Measurements from ENCODE around the gene TTLL5.

Gene TTLL5

GRCh38 chr14:75697918-75698317 is 36.9 kb downstream of the TTLL5 start:
- no peak overlapping the region for H2BK15ac ChIP-seq (ENCODE audit: low read depth, poor library complexity, severe bottlenecking)
- H2AFZ ChIP-seq (ENCODE audit: low read depth, low read length): no peak overlapping the region
- no peak for DNase-seq
- no peak overlapping the region for H3K9ac ChIP-seq (ENCODE audit: low read length)
- H3K4me2 ChIP-seq (ENCODE audit: low read length, poor library complexity, severe bottlenecking): no peak overlapping the region
- no peak overlapping the region for H3K14ac ChIP-seq (ENCODE audit: low read length in 2 of 2)
- no peak overlapping the region for H4K8ac ChIP-seq (ENCODE audit: low read length)
- no peak overlapping the region for H2BK12ac ChIP-seq (ENCODE audit: low read length in 2 of 2)
- H3K4ac ChIP-seq (ENCODE audit: low read depth in 1 of 2, low read length in 2 of 2): no peak overlapping the region
- no peaks in the 10 kb centered on the region for H3K9me3 ChIP-seq (ENCODE audit: control insufficient read depth, low read length)
- no peak overlapping the region for H4K91ac ChIP-seq (ENCODE audit: low read length)
- H3K4me3 ChIP-seq (ENCODE audit: insufficient read depth in 1 of 2, low read depth in 1 of 2, low read length in 2 of 2): no peak overlapping the region
- peaks cover 12 to 56% of the 10 kb centered on the region in 2 experiments for H3K36me3 ChIP-seq (ENCODE audit: control insufficient read depth in 1 of 2, insufficient read depth in 2 of 2, low read depth in 1 of 2, low read length in 2 of 2)
- H3K79me1 ChIP-seq (replicated peaks; ENCODE audit: low read length, poor library complexity, severe bottlenecking): peaks cover 6% of the 10 kb centered on the region
- no peak overlapping the region for H2AK5ac ChIP-seq (ENCODE audit: low read length, severe bottlenecking)
- H3K18ac ChIP-seq (ENCODE audit: low read depth in 1 of 2, low read length in 2 of 2): no peak overlapping the region
- 100% methylated on average over 1 of the region's 2 CpGs for WGBS
- no peak overlapping the region for H3K23ac ChIP-seq (ENCODE audit: low read length in 2 of 2)
- H3K4me1 ChIP-seq (ENCODE audit: control insufficient read depth, insufficient read depth, low read depth, low read length): peaks cover 1% of the 10 kb centered on the region
- no peaks in the 10 kb centered on the region for H3K27me3 ChIP-seq (ENCODE audit: control insufficient read depth in 1 of 2, insufficient read depth in 1 of 2, low read length in 2 of 2)
- no peak overlapping the region for H2BK5ac ChIP-seq (ENCODE audit: low read depth, low read length, poor library complexity, severe bottlenecking)
- no peak overlapping the region for H3K27ac ChIP-seq (ENCODE audit: low read length, poor library complexity, severe bottlenecking)
- no peak overlapping the region for H2BK120ac ChIP-seq (ENCODE audit: low read depth, low read length)

GRCh38 chr14:75699331-75699730 is 38.3 kb downstream of the TTLL5 start:
- Histone ChIP-seq H3K4me3 (ENCODE audit: insufficient read depth in 1 of 2, low read depth in 1 of 2, low read length in 2 of 2) (no peak overlapping the region), H2BK120ac (ENCODE audit: low read depth, low read length) (no peak overlapping the region), H2BK5ac (ENCODE audit: low read depth, low read length, poor library complexity, severe bottlenecking) (no peak overlapping the region), H4K8ac (ENCODE audit: low read length) (no peak overlapping the region), H3K14ac (ENCODE audit: low read length in 2 of 2) (no peak overlapping the region), H2AK5ac (ENCODE audit: low read length, severe bottlenecking) (no peak overlapping the region), H3K9me3 (ENCODE audit: control insufficient read depth, low read length) (no peaks in the 10 kb centered on the region), H3K4me2 (ENCODE audit: low read length, poor library complexity, severe bottlenecking) (no peak overlapping the region), H4K91ac (ENCODE audit: low read length) (no peak overlapping the region), H3K36me3 (ENCODE audit: control insufficient read depth in 1 of 2, insufficient read depth in 2 of 2, low read depth in 1 of 2, low read length in 2 of 2) (peaks cover 9 to 44% of the 10 kb centered on the region in 2 experiments), H3K27me3 (ENCODE audit: control insufficient read depth in 1 of 2, insufficient read depth in 1 of 2, low read length in 2 of 2) (no peaks in the 10 kb centered on the region), H2BK12ac (ENCODE audit: low read length in 2 of 2) (no peak overlapping the region), H2AFZ (ENCODE audit: low read depth, low read length) (no peak overlapping the region), H3K27ac (ENCODE audit: low read length, poor library complexity, severe bottlenecking) (no peak overlapping the region), H3K23ac (ENCODE audit: low read length in 2 of 2) (no peak overlapping the region), H3K4me1 (ENCODE audit: control insufficient read depth, insufficient read depth, low read depth, low read length) (peaks cover 1% of the 10 kb centered on the region), H3K4ac (ENCODE audit: low read depth in 1 of 2, low read length in 2 of 2) (no peak overlapping the region), H2BK15ac (ENCODE audit: low read depth, poor library complexity, severe bottlenecking) (no peak overlapping the region), H3K18ac (ENCODE audit: low read depth in 1 of 2, low read length in 2 of 2) (no peak overlapping the region), H3K79me1 (replicated peaks; ENCODE audit: low read length, poor library complexity, severe bottlenecking) (peaks cover 5% of the 10 kb centered on the region), H3K9ac (ENCODE audit: low read length) (no peak overlapping the region)
- 95% methylated on average over 3 of the region's 3 CpGs for WGBS
- no peak for DNase-seq

GRCh38 chr14:75700295-75700694 is 39.2 kb downstream of the TTLL5 start:
- Histone ChIP-seq H3K27ac (ENCODE audit: low read length, poor library complexity, severe bottlenecking) (no peak overlapping the region), H3K4me2 (ENCODE audit: low read length, poor library complexity, severe bottlenecking) (no peak overlapping the region), H2BK12ac (ENCODE audit: low read length in 2 of 2) (no peak overlapping the region), H2AFZ (ENCODE audit: low read depth, low read length) (no peak overlapping the region), H3K4ac (ENCODE audit: low read depth in 1 of 2, low read length in 2 of 2) (no peak overlapping the region), H3K9ac (ENCODE audit: low read length) (no peak overlapping the region), H4K91ac (ENCODE audit: low read length) (no peak overlapping the region), H2BK120ac (ENCODE audit: low read depth, low read length) (no peak overlapping the region), H2BK5ac (ENCODE audit: low read depth, low read length, poor library complexity, severe bottlenecking) (no peak overlapping the region), H3K18ac (ENCODE audit: low read depth in 1 of 2, low read length in 2 of 2) (no peak overlapping the region), H3K36me3 (ENCODE audit: control insufficient read depth in 1 of 2, insufficient read depth in 2 of 2, low read depth in 1 of 2, low read length in 2 of 2) (peaks cover 7 to 47% of the 10 kb centered on the region in 2 experiments), H3K4me1 (ENCODE audit: control insufficient read depth, insufficient read depth, low read depth, low read length) (peaks cover 1% of the 10 kb centered on the region), H2AK5ac (ENCODE audit: low read length, severe bottlenecking) (no peak overlapping the region), H4K8ac (ENCODE audit: low read length) (no peak overlapping the region), H3K9me3 (ENCODE audit: control insufficient read depth, low read length) (no peaks in the 10 kb centered on the region), H3K79me1 (replicated peaks; ENCODE audit: low read length, poor library complexity, severe bottlenecking) (peaks cover 5% of the 10 kb centered on the region), H2BK15ac (ENCODE audit: low read depth, poor library complexity, severe bottlenecking) (no peak overlapping the region), H3K14ac (ENCODE audit: low read length in 2 of 2) (no peak overlapping the region), H3K4me3 (ENCODE audit: insufficient read depth in 1 of 2, low read depth in 1 of 2, low read length in 2 of 2) (no peak overlapping the region), H3K27me3 (ENCODE audit: control insufficient read depth in 1 of 2, insufficient read depth in 1 of 2, low read length in 2 of 2) (no peaks in the 10 kb centered on the region), H3K23ac (ENCODE audit: low read length in 2 of 2) (no peak overlapping the region)
- WGBS: 96% methylated on average over 6 of the region's 6 CpGs
- DNase-seq: no peak

GRCh38 chr14:75702122-75702521 is 41.1 kb downstream of the TTLL5 start:
- Histone ChIP-seq H3K4me3 (ENCODE audit: insufficient read depth in 1 of 2, low read depth in 1 of 2, low read length in 2 of 2) (no peak overlapping the region), H3K14ac (ENCODE audit: low read length in 2 of 2) (no peak overlapping the region), H3K4ac (ENCODE audit: low read depth in 1 of 2, low read length in 2 of 2) (no peak overlapping the region), H2BK120ac (ENCODE audit: low read depth, low read length) (no peak overlapping the region), H2BK5ac (ENCODE audit: low read depth, low read length, poor library complexity, severe bottlenecking) (no peak overlapping the region), H3K27ac (ENCODE audit: low read length, poor library complexity, severe bottlenecking) (no peak overlapping the region), H3K27me3 (ENCODE audit: control insufficient read depth in 1 of 2, insufficient read depth in 1 of 2, low read length in 2 of 2) (no peaks in the 10 kb centered on the region), H2AK5ac (ENCODE audit: low read length, severe bottlenecking) (no peak overlapping the region), H3K18ac (ENCODE audit: low read depth in 1 of 2, low read length in 2 of 2) (no peak overlapping the region), H3K9me3 (ENCODE audit: control insufficient read depth, low read length) (no peaks in the 10 kb centered on the region), H3K4me1 (ENCODE audit: control insufficient read depth, insufficient read depth, low read depth, low read length) (peaks cover 1% of the 10 kb centered on the region), H3K9ac (ENCODE audit: low read length) (peak overlapping the region; percentile 59), H2BK15ac (ENCODE audit: low read depth, poor library complexity, severe bottlenecking) (no peak overlapping the region), H4K91ac (ENCODE audit: low read length) (no peak overlapping the region), H3K36me3 (ENCODE audit: control insufficient read depth in 1 of 2, insufficient read depth in 2 of 2, low read depth in 1 of 2, low read length in 2 of 2) (peaks cover 7 to 54% of the 10 kb centered on the region in 2 experiments), H3K79me1 (replicated peaks; ENCODE audit: low read length, poor library complexity, severe bottlenecking) (peaks cover 5% of the 10 kb centered on the region), H2BK12ac (ENCODE audit: low read length in 2 of 2) (no peak overlapping the region), H3K23ac (ENCODE audit: low read length in 2 of 2) (no peak overlapping the region), H4K8ac (ENCODE audit: low read length) (no peak overlapping the region), H3K4me2 (ENCODE audit: low read length, poor library complexity, severe bottlenecking) (no peak overlapping the region), H2AFZ (ENCODE audit: low read depth, low read length) (no peak overlapping the region)
- 91% methylated on average over 2 of the region's 2 CpGs for WGBS
- DNase-seq: no peak
